ENCODE data around the gene CD1D.

- no peak for TF ChIP-seq TCF4 (CRISPR knock-in tag; IDR thresholded peaks at IDR 0.05; ENCODE audit: borderline replicate concordance)
- no peak for TF ChIP-seq TOX (CRISPR knock-in tag; IDR thresholded peaks at IDR 0.05; ENCODE audit: borderline replicate concordance)
- no peak for TF ChIP-seq ZC3H10 (CRISPR knock-in tag; IDR thresholded peaks at IDR 0.05)
Observed at GRCh38 chr1:158196461-158196860, 15.8 kb downstream of the CD1D start.

Data from SK-N-SH treated with all-trans-retinoic acid at 6 μM for 48 hours (cell line).